Neural cell (in vitro differentiated cells): Measurements from ENCODE around the gene IPP. TPM values are rescaled to one million over a fixed set of nuclear protein-coding genes. Genes with fewer than 3 reads are reported as not detected.

ENCODE experiments used
- H2AFZ ChIP-seq: fragments of 200-600, 300-800 bp; sonication (generic), shearing (Covaris generic); 2 replicates; pipeline ENCODE4 v1.6.0; 2014; ENCODE audit warnings: low read depth, mild to moderate bottlenecking, antibody characterized with exemption, low read length, moderate library complexity
- H3F3A ChIP-seq: fragments of 200-600 bp; shearing (Covaris generic); 2 replicates; pipeline ENCODE4 v1.6.1; 2016; ENCODE audit warnings: mild to moderate bottlenecking, moderate library complexity, mixed read lengths, antibody characterized with exemption, low read length; ENCODE audit not compliant: insufficient read depth, poor library complexity, severe bottlenecking
- H3K27ac ChIP-seq: fragments of 200-600, 300-800 bp; sonication (generic), shearing (Covaris generic); 2 replicates; pipeline ENCODE4 v1.5.1; 2014; ENCODE audit warnings: mild to moderate bottlenecking, low read length, moderate library complexity
- H3K27me3 ChIP-seq: fragments of 300-800, 200-600 bp; sonication (generic), shearing (Covaris generic); 2 replicates; pipeline ENCODE4 v1.6.0; 2014; ENCODE audit warnings: mild to moderate bottlenecking, low read depth, low read length, moderate library complexity; ENCODE audit not compliant: insufficient read depth
- H3K36me3 ChIP-seq: fragments of 300-800, 200-600 bp; sonication (generic), shearing (Covaris generic); 2 replicates; pipeline ENCODE4 v1.5.1; 2014; ENCODE audit warnings: mild to moderate bottlenecking, antibody characterized with exemption, low read length, moderate library complexity; ENCODE audit not compliant: insufficient read depth
- H3K4me2 ChIP-seq: fragments of 300-800, 200-600 bp; sonication (generic), shearing (Covaris generic); 2 replicates; pipeline ENCODE4 v1.6.0; 2014; ENCODE audit warnings: mild to moderate bottlenecking, low read length
- H3K4me3 ChIP-seq: fragments of 300-800, 200-600 bp; sonication (generic), shearing (Covaris generic); 2 replicates; pipeline ENCODE4 v1.5.1; 2014; ENCODE audit warnings: mild to moderate bottlenecking, low read length, moderate library complexity
- H3K79me2 ChIP-seq: fragments of 200-600 bp; shearing (Covaris generic); replicated peaks from 2 replicates; pipeline ENCODE4 v1.6.0; 2014; ENCODE audit warnings: mild to moderate bottlenecking, low read length, moderate library complexity; ENCODE audit not compliant: insufficient read depth
- H3K9ac ChIP-seq: fragments of 300-800, 200-600 bp; sonication (generic), shearing (Covaris generic); 2 replicates; pipeline ENCODE4 v1.6.1; 2016; ENCODE audit warnings: mild to moderate bottlenecking, low read length, mixed read lengths
- H3K9me2 ChIP-seq: fragments of 200-600 bp; shearing (Covaris generic); 2 replicates; pipeline ENCODE4 v1.6.1; 2016; ENCODE audit warnings: mild to moderate bottlenecking, low read length, mixed read lengths; ENCODE audit not compliant: insufficient read depth
- H3K9me3 ChIP-seq: fragments of 200-600, 300-800 bp; sonication (generic), shearing (Covaris generic); 2 replicates; pipeline ENCODE4 v1.6.1; 2016; ENCODE audit warnings: mild to moderate bottlenecking, mixed run types, low read length, moderate library complexity, mixed read lengths
- H4K20me1 ChIP-seq: fragments of 200-600 bp; shearing (Covaris generic); 2 replicates; pipeline ENCODE4 v1.6.1; 2016; ENCODE audit warnings: mild to moderate bottlenecking, mixed run types; ENCODE audit not compliant: insufficient read depth
- CTCF ChIP-seq: fragments of 450-650 bp; IDR thresholded peaks from 2 replicates; pipeline ENCODE4 v1.5.1; 2014; ENCODE audit warnings: antibody characterized with exemption, mild to moderate bottlenecking, moderate library complexity; ENCODE audit not compliant: poor library complexity, severe bottlenecking
- EP300 ChIP-seq: fragments of 450-650 bp; conservative IDR thresholded peaks from 2 replicates; pipeline ENCODE4 v1.6.1; 2014; ENCODE audit warnings: antibody characterized with exemption, mild to moderate bottlenecking, moderate library complexity; ENCODE audit not compliant: poor library complexity, severe bottlenecking
- EZH2 ChIP-seq: fragments of 200-600, 300-800 bp; shearing (Covaris generic), sonication (generic); IDR thresholded peaks from 2 replicates; pipeline ENCODE4 v1.6.1; 2014; ENCODE audit warnings: antibody characterized with exemption, low read length, borderline replicate concordance, mild to moderate bottlenecking; ENCODE audit not compliant: insufficient read depth, poor library complexity, severe bottlenecking
- MXI1 ChIP-seq: fragments of 450-650 bp; conservative IDR thresholded peaks from 2 replicates; pipeline ENCODE4 v1.6.1; 2014; ENCODE audit warnings: antibody characterized with exemption, mild to moderate bottlenecking; ENCODE audit not compliant: poor library complexity, severe bottlenecking
- POLR2AphosphoS5 ChIP-seq: IDR thresholded peaks from 2 replicates; pipeline ENCODE4 v1.6.1; 2012
- RAD21 ChIP-seq: fragments of 450-650 bp; conservative IDR thresholded peaks from 2 replicates; pipeline ENCODE4 v1.6.1; 2014; ENCODE audit warnings: antibody characterized with exemption, mild to moderate bottlenecking, moderate library complexity
- SMC3 ChIP-seq: fragments of 450-650 bp; conservative IDR thresholded peaks from 2 replicates; pipeline ENCODE4 v1.6.1; 2014; ENCODE audit warnings: antibody characterized with exemption, mild to moderate bottlenecking, moderate library complexity; ENCODE audit not compliant: poor library complexity
- TAF1 ChIP-seq: IDR thresholded peaks from 2 replicates; pipeline ENCODE4 v1.6.1; 2012; ENCODE audit warnings: low read depth
- polyA plus RNA-seq: library from polyadenylated mRNA; depleted of rRNA; stranded (reverse); fragments of >200 nt; gene quantifications from 2 replicates; pipeline ENCODE4 v1.2.3, GENCODE V29; 2014
- TF ChIP-seq, protein P1 (sequence below): IDR thresholded peaks from 2 replicates; pipeline ENCODE4 v1.6.1; 2012; ENCODE audit warnings: borderline replicate concordance

Gene IPP
- polyA plus RNA-seq, 1 donor from 2014 or later: 8.3 TPM

GRCh38 chr1:45673956-45674355 lies 76.5 kb downstream of the IPP start:
- H3K27ac ChIP-seq: no peak overlapping the region
- H3K9me3 ChIP-seq: no peaks in the 10 kb centered on the region
- no peaks in the 10 kb centered on the region for H3K9me2 ChIP-seq
- TF ChIP-seq, protein P1, sequence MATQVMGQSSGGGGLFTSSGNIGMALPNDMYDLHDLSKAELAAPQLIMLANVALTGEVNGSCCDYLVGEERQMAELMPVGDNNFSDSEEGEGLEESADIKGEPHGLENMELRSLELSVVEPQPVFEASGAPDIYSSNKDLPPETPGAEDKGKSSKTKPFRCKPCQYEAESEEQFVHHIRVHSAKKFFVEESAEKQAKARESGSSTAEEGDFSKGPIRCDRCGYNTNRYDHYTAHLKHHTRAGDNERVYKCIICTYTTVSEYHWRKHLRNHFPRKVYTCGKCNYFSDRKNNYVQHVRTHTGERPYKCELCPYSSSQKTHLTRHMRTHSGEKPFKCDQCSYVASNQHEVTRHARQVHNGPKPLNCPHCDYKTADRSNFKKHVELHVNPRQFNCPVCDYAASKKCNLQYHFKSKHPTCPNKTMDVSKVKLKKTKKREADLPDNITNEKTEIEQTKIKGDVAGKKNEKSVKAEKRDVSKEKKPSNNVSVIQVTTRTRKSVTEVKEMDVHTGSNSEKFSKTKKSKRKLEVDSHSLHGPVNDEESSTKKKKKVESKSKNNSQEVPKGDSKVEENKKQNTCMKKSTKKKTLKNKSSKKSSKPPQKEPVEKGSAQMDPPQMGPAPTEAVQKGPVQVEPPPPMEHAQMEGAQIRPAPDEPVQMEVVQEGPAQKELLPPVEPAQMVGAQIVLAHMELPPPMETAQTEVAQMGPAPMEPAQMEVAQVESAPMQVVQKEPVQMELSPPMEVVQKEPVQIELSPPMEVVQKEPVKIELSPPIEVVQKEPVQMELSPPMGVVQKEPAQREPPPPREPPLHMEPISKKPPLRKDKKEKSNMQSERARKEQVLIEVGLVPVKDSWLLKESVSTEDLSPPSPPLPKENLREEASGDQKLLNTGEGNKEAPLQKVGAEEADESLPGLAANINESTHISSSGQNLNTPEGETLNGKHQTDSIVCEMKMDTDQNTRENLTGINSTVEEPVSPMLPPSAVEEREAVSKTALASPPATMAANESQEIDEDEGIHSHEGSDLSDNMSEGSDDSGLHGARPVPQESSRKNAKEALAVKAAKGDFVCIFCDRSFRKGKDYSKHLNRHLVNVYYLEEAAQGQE: no peak
- TF ChIP-seq SMC3 (no peak), MXI1 (no peak), EP300 (no peak), RAD21 (no peak), POLR2AphosphoS5 (no peak), EZH2 (no peak), CTCF (no peak), TAF1 (no peak)
- no peaks in the 10 kb centered on the region for H4K20me1 ChIP-seq
- no peaks in the 10 kb centered on the region for H3F3A ChIP-seq
- no peaks in the 10 kb centered on the region for H3K27me3 ChIP-seq
- H3K79me2 ChIP-seq: peaks cover 75% of the 10 kb centered on the region
- H2AFZ ChIP-seq: no peak overlapping the region
- H3K36me3 ChIP-seq: no peaks in the 10 kb centered on the region
- no peak overlapping the region for H3K9ac ChIP-seq
- no peak overlapping the region for H3K4me3 ChIP-seq
- no peak overlapping the region for H3K4me2 ChIP-seq

GRCh38 chr1:45669859-45670655 lies 80.4 kb downstream of the IPP start:
- Histone ChIP-seq H3K9ac (no peak overlapping the region), H3K4me2 (no peak overlapping the region), H3K4me3 (no peak overlapping the region), H3K27me3 (no peaks in the 10 kb centered on the region), H3K27ac (no peak overlapping the region), H2AFZ (no peak overlapping the region), H3K79me2 (peaks cover 76% of the 10 kb centered on the region), H3K9me3 (no peaks in the 10 kb centered on the region), H3K9me2 (no peaks in the 10 kb centered on the region), H4K20me1 (no peaks in the 10 kb centered on the region), H3K36me3 (no peaks in the 10 kb centered on the region), H3F3A (no peaks in the 10 kb centered on the region)
- TF ChIP-seq SMC3: no peak
- TF ChIP-seq TAF1: no peak
- no peak for TF ChIP-seq EP300
- TF ChIP-seq CTCF: no peak
- no peak for TF ChIP-seq POLR2AphosphoS5
- TF ChIP-seq MXI1: no peak
- no peak for TF ChIP-seq RAD21
- TF ChIP-seq EZH2: no peak
- TF ChIP-seq, protein P1: no peak
